ENCODE results near the gene EXOC7.

DNA sequence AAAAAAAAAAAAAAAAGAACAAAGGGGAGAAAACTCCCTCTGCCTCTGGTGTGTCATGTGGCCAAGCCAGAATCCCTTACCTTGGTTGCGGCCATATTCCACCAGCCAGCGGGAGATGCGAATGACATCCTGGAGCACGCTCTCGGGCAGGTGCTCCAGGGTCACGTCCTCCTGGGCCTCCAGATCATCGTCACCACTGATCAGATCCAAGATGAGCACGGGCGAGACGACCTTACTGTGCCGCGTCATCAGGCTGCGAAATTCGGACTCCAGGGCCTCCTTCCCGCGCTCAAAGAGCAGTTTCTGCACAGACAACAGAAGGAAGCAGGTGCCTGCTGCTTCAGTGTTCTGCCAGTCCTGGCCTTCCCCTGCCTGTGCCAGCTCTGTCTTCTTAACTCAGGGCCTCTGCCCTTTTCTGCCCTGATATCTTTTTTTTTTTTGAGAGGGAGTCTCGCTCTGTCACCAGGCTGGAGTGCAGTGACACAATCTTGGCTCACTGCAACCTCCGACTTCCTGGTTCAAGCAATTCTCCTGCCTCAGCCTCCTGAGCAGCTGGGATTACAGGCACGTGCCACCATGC, 5.8 kb downstream of the EXOC7 start:
- TF ChIP-seq, protein P1, sequence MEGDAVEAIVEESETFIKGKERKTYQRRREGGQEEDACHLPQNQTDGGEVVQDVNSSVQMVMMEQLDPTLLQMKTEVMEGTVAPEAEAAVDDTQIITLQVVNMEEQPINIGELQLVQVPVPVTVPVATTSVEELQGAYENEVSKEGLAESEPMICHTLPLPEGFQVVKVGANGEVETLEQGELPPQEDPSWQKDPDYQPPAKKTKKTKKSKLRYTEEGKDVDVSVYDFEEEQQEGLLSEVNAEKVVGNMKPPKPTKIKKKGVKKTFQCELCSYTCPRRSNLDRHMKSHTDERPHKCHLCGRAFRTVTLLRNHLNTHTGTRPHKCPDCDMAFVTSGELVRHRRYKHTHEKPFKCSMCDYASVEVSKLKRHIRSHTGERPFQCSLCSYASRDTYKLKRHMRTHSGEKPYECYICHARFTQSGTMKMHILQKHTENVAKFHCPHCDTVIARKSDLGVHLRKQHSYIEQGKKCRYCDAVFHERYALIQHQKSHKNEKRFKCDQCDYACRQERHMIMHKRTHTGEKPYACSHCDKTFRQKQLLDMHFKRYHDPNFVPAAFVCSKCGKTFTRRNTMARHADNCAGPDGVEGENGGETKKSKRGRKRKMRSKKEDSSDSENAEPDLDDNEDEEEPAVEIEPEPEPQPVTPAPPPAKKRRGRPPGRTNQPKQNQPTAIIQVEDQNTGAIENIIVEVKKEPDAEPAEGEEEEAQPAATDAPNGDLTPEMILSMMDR (conservative IDR thresholded peaks at IDR 0.05 in 1 of 2, IDR thresholded peaks at IDR 0.05 in 1 of 2; ENCODE audit: extremely low read depth in 1 of 2, insufficient read depth in 1 of 2, low read depth in 1 of 2, low read length in 2 of 2), result no peak
- no peak for TF ChIP-seq EZH2 (IDR thresholded peaks at IDR 0.05; ENCODE audit: borderline replicate concordance, low read length)
